Bone marrow (tissue), 2 donors: ENCODE data around the gene RLBP1.

Experiments used
- DNase-seq, 2 donors: peaks; one replicate each; lab custom pipeline; 2025; lab: John Stamatoyannopoulos, UW

Gene RLBP1

GRCh38 chr15:89177633-89178306 is 43.6 kb downstream of the RLBP1 start:
- peak; percentile 16 to 59 for DNase-seq

- no peak for DNase-seq
These were observed 44.3 kb downstream of the RLBP1 start for GRCh38 chr15:89177116-89177515.

DNA sequence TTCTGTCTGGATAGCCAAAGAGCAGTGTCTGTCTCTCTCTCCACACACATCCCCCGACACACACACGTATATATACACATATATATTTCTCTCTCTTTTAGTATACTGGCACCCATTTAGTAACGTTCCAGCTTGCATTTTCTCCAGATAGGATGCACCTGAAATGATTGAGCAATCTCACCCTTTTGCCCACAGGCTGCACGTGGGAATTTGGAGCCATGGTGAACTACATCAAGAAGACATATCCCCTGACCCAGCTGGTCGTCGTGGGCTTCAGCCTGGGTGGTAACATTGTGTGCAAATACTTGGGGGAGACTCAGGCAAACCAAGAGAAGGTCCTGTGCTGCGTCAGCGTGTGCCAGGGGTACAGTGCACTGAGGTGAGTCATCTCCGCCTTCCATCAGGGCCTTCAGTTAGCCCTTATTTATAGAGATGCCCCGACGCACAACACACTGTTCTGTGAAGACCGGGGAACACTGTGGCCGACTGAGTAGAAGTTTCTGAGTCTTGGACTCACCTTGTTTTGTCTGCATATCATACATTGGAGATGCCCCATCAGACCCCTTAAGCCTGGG is 45.7 kb downstream of the RLBP1 start:
- no peak for DNase-seq

DNA sequence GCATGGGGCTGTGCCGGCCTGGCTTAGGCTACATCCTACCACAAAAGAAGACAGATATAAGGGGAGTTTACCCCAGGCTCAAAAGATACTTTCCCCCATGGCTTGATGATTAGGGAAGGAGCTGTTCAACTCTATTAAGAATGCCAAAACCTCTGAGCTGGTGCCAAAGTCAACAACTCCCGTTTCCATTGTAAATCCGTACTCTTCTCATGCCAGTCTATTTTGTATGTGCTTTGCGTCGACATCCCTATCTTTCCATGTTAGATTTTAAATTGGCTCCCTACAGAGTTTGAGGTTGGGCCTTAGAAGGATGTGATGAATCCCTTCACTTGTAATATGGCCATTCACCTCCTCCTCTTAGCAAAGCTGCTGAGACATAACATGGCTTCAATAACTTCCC is 46.9 kb downstream of the RLBP1 start:
- DNase-seq: no peak

DNA sequence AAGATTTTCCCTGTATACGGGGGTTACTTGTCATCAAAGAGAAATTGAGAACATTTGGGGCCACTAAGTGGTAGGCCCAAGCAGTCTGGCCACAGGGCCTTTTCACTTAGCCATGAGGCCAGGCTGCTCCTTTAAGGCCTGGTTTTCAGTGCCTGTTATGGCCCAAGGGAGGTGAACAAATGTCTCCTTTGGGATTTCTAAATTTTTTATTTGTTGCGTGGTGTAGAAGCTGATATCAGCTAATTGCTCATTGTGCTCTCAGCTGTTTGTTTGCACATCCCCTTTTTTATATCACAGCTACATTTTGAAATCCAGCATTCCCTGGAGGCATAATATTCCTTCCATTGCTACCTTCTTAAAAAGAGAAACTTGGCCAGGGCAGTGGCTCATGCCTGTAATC is 48.5 kb downstream of the RLBP1 start:
- no peak for DNase-seq

DNA sequence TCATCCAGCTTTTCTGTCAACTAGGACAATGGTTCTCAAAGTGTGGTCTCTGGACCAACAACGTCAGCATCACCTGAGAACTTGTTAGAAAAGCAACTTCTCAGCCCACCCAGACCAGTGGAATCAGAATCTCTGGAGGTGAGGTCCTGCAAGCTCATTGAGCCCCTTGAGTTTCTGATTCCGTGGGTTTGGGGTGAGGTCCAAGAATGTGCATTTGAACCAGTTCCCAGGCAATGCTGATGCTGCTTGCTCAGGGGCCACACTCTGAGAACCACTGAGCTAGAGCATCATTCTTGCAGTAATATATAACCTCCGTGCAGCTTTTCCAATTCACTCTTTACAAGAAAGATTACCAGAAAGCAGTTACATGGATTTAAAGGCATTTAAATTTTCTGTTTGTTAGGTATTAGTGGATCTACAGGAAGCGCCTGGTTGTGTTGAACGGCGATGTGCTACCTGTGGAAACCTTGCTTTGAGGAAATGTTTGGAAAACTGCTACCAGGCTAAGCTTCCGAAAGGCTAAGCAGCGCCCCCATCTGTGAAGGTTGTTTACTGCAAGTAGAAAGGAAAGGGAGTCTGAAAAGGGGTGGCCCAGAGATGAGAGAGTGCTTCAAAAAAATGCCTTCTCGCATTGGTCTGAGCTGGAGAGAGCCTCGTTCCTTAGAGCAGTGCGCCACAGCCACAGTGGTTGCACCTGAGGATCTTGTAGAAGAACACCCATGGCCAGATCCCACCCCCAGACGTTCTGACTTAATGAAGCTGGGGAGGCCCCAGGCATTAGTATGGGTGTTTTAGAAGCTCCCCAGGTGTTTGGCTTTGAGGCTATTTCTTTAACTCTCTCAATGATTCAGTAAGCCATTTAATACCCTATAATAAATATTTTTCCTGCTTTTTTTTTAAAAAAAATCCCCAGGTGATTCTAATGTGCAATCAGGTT is 50.0 kb downstream of the RLBP1 start:
- DNase-seq: peak in 1 of 2 donors; percentile 44

DNA sequence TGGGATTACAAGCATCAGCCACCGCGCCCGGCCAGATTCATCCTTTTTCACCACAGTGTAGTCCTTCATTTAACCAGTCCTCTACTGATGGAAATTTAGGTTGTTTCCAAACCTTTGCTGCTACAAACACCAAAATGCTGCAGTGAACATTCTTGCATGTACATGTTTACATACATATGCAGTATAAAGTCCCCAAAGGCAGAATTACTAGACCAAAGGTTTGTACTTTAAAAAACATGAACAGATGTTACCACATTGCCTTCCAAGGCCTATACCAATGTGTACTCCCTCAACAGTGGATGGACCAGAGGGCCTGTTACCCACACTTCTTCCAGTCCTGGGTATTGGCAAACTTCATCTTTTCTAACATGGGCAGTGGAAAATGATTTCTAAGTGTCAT is 51.0 kb downstream of the RLBP1 start:
- no peak for DNase-seq

DNA sequence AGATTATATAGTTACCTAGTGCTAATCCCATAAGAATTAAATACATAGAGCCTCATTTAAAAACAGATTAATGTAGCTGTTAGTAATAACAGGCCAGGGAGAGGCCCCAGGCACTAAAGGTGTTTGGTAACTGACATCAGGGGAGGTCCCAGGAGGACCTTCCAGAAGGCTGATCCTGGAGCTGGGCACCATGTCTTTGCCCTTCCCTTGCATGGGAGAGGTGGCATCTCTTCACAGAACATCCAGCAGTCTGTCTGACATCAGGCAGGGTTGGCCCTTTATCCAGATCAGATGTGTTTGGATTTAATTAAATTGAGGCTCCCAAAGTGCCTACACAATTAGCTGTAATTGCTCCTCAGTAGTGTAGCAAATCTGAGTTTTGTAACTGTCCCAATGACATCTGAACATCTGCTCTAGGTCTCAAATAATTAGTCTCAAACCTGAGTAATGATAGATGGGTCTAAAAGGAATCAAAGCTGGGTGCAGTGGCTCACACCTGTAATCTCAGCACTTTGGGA is 53.0 kb downstream of the RLBP1 start:
- no peak for DNase-seq

GRCh38 chr15:89167267-89168176 is 53.9 kb downstream of the RLBP1 start:
- peak in 1 of 2 donors; percentile 89 for DNase-seq

GRCh38 chr15:89165677-89166076 is 55.7 kb downstream of the RLBP1 start:
- no peak for DNase-seq

GRCh38 chr15:89164712-89165211 is 56.6 kb downstream of the RLBP1 start:
- no peak for DNase-seq

DNA sequence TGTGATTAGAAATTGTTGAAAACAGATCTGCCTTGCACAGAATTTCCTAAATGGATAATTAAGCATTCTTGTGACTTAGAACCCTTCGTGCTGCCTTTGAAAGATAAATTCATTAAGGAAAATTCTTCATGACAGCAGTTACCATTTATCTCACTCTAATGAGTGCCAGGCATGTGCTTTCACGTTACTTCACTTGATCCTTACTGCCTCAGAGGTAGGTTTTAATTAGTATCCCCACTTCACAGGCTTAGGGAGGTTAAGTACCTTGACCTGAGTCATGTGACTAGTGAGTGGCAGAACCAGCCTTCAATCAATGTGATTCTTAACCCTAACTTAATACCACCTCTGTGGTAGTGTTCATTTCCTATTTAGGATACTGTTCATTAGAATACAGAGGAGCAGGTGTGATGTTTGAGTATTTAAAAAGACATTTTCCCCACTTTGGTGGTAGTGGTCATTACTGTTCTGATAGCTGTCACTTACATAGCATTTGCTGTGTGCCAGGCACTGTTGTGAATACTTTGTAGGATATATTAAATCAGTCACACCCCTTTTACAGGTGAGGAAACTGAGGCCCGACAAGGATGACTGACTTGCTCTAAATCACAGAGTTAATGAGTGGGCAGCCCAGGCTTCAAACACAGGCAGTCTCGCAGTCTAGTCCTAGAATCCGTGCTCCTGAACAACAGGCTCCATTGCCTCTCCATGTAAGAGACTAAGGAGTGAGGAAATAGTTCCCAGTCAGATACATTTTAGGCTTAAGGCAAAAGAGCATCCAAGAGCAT is 57.9 kb downstream of the RLBP1 start:
- DNase-seq: no peak

- no peak for DNase-seq
These were observed 59.7 kb downstream of the RLBP1 start for GRCh38 chr15:89161666-89162065.
